ENCODE measurements around the gene TRIM17. TPM values are rescaled to one million over a fixed set of nuclear protein-coding genes. Genes with fewer than 3 reads are reported as not detected.

The TRIM17 gene
- total and polyA plus RNA-seq, 2 donors (not counting 1 experiment from before 2014, with no cell fraction given): 0.12 to 0.17 TPM

DNA sequence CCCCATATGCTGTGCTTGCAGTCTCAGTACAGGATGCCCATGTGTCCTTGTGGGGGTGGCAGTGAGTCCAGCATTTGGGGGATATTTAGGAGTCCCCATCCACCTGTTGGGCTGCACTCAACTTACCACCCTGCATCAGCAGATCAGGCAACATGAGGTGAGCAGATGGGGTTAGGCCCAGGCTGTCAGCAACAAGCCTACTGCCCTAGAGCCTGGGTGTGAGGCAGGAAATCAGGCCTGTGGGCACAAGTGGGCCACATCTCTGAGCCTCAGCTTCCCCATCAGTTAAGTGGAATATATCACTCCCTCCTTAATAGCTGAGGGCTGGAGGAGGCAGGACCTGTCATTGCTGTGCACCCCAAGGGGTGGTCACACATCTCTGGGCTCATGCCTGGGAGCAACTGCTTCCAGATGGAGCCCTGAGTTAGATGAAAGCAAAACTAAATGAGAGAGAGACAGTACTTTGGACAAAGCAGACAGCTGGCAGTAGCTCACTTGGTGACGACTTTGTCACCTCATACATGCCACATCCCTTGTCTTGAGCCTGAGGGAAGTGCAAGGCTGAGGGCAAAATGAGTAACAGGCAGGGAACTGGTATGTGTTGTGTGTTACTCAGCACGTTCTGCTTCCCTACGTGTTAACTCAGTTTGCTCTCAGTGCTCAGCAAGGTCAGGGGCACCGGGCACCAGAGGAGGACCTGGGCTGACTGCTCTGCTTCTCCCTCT, 58.5 kb downstream of the TRIM17 start:
- no peak overlapping the region for H2AFZ ChIP-seq (ENCODE audit: low read length)
- no peaks in the 10 kb centered on the region for H3K4me1 ChIP-seq (ENCODE audit: control insufficient read depth, extremely low read depth, insufficient read depth, low read length)
- H3K9ac ChIP-seq (ENCODE audit: insufficient read depth, low read length): no peak overlapping the region
- no peak overlapping the region for H3K27ac ChIP-seq (ENCODE audit: insufficient read depth, low read length)
- DNase-seq (ENCODE audit: low read depth in 2 of 2): no peak
- H4K20me1 ChIP-seq (ENCODE audit: control insufficient read depth, extremely low read depth, insufficient read depth, low read length): no peaks in the 10 kb centered on the region
- no peak overlapping the region for H3K4me2 ChIP-seq (ENCODE audit: extremely low read depth, insufficient read depth, low read length)
- TF ChIP-seq EZH2 (IDR thresholded peaks at IDR 0.05; ENCODE audit: low read length, missing control alignments) (no peak), CTCF (conservative IDR thresholded peaks at IDR 0.05 in 1 of 2, IDR thresholded peaks at IDR 0.05 in 1 of 2; ENCODE audit: low read depth in 1 of 2, low read length in 2 of 2) (no peak)
- no peaks in the 10 kb centered on the region for H3K79me2 ChIP-seq (ENCODE audit: control insufficient read depth, insufficient read depth, low read length)
- no peaks in the 10 kb centered on the region for H3K27me3 ChIP-seq (ENCODE audit: control insufficient read depth, insufficient read depth, low read length)
- no peaks in the 10 kb centered on the region for H3K36me3 ChIP-seq (ENCODE audit: control insufficient read depth, insufficient read depth, low read length)
- H3K9me3 ChIP-seq (ENCODE audit: control insufficient read depth, insufficient read depth, low read depth, low read length): no peaks in the 10 kb centered on the region
- no peak overlapping the region for H3K4me3 ChIP-seq (replicated peaks in 1 of 4; ENCODE audit: control extremely low read depth in 1 of 4, insufficient read depth in 1 of 4, low read depth in 3 of 4, low read length in 4 of 4)

Other genes starting within 250 kb of the TRIM17 start
- 14.4 and 16.8 TPM in 2 replicates for gene OBSCN, start 208.8 kb downstream of the TRIM17 start, total RNA-seq
- 0.78 and 0.87 TPM in 2 replicates for gene OBSCN, start 208.8 kb downstream of the TRIM17 start, polyA plus RNA-seq
- 18.5 and 19.0 TPM in 2 replicates for gene TRIM11, start 10.0 kb downstream of the TRIM17 start, total RNA-seq
- gene TRIM11, start 10.0 kb downstream of the TRIM17 start, polyA plus RNA-seq: 6.3 and 7.3 TPM in 2 replicates
- gene RNF187, start 70.5 kb upstream of the TRIM17 start, total RNA-seq: 89.5 and 123 TPM in 2 replicates
- gene RNF187, start 70.5 kb upstream of the TRIM17 start, polyA plus RNA-seq: 46.1 and 62.4 TPM in 2 replicates